HAP-1 (cell line): ENCODE results near the gene AK4.

Source experiments
- DNase-seq, 2 experiments: peaks; one replicate each; pipeline ENCODE4 v3.0.0-alpha.2; 2016 to 2020; ENCODE audit warnings: low spot score in 2 of 2
- H3K27me3 ChIP-seq: fragments of 250-450 bp; sonication (Bioruptor Pico); 2 replicates; pipeline ENCODE4 v1.5.1; 2020; ENCODE audit warnings: low read depth, mild to moderate bottlenecking, moderate library complexity
- H3K36me3 ChIP-seq: fragments of 250-450 bp; sonication (Bioruptor Pico); replicated peaks from 2 replicates; pipeline ENCODE4 v1.5.1; 2020; ENCODE audit warnings: mild to moderate bottlenecking
- H3K4me1 ChIP-seq: fragments of 250-450 bp; sonication (Bioruptor Pico); 2 replicates; pipeline ENCODE4 v1.5.1; 2020; ENCODE audit warnings: mild to moderate bottlenecking
- H3K4me3 ChIP-seq: fragments of 250-450 bp; sonication (Bioruptor Pico); 2 replicates; pipeline ENCODE4 v1.5.1; 2020; ENCODE audit warnings: mild to moderate bottlenecking, moderate library complexity
- H3K9me3 ChIP-seq: fragments of 250-450 bp; sonication (Bioruptor Pico); 2 replicates; pipeline ENCODE4 v1.5.1; 2020; ENCODE audit warnings: mild to moderate bottlenecking, moderate library complexity
- in situ Hi-C: fragments of 300-500 bp; cut with MboI; formaldehyde crosslinking; loops from 3 replicates; pipeline ENCODE4 v1.14.3; 2020; ENCODE audit warnings: low sequenced_read_pairs, inconsistent platforms, mixed read lengths

AK4 gene

DNA sequence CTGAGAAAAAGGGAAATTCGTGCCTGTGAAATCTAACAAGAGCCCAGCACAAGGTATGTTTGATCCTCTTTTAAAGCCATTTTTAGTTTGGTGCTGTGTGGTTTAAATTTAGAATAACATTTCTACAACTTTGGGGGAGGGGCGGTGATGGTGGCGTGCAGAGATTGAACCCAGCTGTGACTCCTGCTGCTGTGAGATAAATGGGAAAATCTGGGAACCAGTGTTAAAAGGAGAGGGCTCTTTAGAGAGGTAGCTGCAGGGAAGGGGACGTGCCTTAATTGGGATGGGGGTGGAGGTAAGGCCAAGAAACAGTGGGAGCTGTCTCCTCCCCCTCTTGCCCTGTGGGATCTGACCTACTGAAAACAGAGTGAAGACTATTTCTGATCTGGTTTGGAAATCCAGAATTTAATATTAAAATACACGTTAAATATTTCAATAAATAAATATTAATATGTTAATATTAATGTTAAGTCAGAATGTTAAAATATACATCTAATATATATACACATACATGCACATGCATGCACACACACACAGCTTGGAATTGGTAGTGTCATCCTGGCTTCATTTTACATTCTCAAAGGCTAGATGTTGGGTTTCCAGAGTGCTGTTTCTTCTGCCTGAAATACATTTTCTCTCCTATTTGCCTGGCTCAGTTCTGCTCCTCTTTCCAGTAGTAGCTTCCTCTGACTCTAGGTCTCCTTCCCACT lies 131.2 kb downstream of the AK4 start:
- no peaks in the 10 kb centered on the region for H3K36me3 ChIP-seq
- no peak overlapping the region for H3K4me3 ChIP-seq
- no peak for DNase-seq
- in situ Hi-C loops = no loop called here
- H3K4me1 ChIP-seq = no peaks in the 10 kb centered on the region
- H3K27me3 ChIP-seq = no peaks in the 10 kb centered on the region
- no peaks in the 10 kb centered on the region for H3K9me3 ChIP-seq
